RCC 7860 (cell line): Measurements from ENCODE around the gene MEF2C.

Experiments
- DNase-seq: peaks from one replicate; pipeline ENCODE4 v3.0.0-alpha.2; 2015; ENCODE audit warnings: low spot score
- FAIRE-seq: peaks from 2 replicates; lab custom pipeline; 2012; peaks lifted over from hg19 to GRCh38; lab: Jason Lieb, UNC

Gene MEF2C

DNA sequence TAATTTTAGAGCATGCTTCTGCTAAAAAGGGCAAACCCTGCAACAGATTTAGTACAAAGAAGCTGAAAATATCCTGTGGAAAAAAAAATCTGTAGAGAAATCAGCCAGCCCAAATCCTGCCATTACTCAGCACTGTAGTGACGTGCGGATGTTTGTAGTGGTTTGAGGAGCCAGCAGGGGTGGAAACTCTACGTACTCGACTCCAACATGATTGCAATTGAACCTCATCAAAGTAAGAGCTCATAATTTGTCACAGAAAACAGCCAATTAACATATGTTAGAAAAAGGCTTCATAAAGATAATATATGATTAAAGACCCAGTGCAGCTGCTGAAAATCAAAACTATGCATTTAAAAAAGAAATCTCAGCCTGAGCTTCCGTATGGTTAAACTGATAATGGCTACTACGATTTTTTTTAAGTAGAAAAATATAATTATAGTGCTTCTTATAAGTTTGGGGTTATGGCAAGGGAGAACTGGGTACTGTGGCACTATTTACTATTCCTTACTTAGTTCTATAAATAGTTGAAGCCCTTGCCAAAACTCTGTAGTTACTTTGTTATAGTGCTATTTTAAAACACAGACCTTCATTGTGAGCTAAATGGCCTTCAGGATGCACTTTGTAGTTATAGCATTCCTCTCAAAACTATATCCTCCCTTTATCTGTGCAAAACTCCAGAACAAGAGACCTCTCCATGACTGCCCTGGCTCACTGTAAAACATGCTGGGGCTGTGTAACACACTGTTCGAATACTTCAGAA lies 49.4 kb downstream of the MEF2C start:
- no peak for DNase-seq
- FAIRE-seq: no peak

DNA sequence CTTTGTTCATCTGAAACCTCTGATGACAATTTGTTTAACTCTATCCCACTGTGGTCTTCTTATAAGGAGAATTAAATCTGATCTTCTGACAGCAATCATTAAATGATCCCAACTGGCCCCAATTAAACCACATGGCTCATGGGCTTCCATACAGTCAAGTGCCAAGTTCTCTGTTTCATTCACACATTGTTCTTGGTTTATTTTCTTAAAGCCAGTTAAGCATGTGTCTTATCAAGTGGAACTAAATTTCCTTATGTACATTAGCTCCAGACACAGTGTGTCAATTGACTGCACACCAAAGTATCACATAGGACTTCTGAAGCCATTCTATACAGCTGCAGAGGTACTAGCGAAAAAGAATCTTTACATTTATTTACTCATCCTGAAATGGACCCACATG lies 51.2 kb downstream of the MEF2C start:
- FAIRE-seq: no peak
- no peak for DNase-seq

DNA sequence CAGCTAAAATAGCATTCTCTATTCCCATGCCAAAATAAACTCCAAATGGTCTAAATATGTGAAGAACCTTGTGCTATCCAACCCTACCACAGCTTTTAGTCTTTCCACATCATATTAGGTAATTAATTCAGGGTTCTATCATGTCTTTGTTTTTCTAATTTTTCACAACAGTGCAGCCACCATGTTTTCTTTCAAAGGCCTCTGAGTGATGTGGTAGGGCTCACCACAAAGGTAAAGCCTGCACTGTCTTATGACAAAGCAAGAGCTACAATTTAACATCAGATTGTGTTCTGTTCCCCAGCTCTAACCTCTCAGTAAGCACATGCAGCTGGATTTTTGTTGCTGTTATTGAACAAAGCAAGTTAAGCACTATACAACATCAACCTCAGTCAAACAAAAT lies 52.4 kb downstream of the MEF2C start:
- DNase-seq (no peak), FAIRE-seq (no peak)

DNA sequence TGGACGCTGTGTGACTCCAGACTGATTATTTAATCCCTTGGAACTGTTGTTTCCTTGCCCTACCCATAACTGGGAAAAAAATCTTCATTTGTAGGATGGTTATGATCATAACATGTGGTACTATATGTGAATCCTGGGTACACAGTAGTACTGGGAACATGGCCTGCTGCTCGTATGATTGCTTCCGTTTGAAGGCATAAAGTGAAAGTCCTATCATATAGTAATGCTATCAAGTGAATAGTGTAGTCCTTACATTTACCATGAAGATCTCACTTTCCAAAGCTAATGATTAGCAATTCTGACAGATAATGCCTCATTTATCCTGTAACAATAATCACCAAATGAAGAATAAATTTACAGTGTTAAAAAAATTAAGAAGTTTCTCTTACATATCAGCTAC lies 53.2 kb downstream of the MEF2C start:
- no peak for DNase-seq
- FAIRE-seq: no peak

DNA sequence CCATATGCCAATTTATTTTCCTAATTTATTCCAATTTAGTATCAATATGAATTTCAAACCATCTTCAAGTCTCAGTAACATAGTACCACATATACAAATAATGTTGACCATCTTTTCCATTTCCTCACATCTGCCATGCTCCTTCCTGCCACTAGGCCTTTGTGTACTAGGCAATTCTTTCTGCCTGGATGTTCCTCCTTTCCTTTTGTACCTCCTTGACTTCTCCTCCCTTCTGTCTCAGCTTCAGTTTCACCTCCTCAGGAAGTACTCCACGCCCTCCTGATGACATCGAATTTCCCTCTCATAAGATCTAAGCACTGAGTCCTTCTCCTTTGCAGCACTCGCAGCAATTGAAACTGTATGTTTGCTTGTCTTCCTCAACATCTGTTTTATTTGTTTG lies 53.9 kb downstream of the MEF2C start:
- no peak for FAIRE-seq
- DNase-seq: no peak

DNA sequence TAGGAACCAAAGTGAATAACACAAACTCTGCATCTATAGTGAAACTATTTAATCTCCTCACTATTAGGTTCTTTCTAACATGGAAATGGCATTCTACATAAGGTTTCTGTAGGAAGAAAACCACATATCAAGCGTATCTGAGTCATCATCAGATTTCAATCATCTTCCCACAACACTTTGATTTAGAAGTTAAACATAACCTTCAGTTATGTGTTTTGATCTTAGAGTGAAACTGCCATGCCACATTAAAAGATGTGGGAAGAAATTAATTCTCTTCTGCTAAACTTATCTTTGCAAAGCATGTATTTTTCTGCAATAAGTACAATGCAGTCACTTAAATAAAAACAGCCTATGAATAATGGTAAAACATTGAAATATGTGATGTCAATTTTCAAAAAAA lies 55.0 kb downstream of the MEF2C start:
- FAIRE-seq (no peak), DNase-seq (no peak)

DNA sequence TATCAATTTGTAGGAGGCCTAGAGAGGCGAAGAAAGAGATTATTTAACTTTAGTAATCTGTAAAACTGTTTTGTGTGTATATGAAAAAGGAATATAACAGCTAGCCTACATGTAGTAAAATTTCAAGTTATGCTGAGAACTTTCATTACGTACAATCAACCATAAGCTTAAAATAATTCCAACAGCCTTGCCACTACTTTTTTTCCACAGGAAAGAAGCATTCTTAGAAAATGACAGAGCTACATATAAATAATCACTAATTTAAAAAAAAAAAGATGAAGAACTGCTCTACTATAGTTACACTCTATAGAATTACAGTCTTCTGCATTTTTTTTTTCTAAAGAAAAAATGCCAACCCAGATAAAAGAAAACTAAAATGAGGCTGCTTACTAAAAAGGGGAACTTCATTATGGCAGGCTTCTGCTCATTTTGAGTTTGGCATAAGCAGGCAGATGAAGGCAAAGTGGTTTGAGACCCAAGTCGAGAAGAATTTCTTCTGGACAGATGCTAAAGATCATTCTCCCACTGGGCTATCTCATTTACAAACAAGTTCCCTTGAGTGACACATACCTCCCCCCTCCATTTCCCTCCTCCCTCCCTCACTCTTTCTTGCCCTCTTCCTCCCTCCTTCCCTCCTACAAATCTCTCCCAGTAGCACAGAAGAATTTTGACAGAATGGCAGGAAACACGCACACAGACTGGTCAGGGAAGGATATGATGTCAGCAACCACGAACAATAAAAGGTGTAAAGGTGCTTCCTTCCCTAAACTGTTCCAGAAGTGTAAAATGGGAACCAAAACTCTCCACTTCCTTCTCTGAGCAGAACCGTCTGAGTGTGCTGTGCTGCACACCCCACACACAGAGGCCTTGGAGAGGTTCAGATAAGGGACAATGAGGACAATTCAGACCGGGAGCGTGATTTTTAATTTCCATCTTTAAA lies 56.1 kb downstream of the MEF2C start:
- FAIRE-seq (no peak), DNase-seq (peak; percentile 4)

DNA sequence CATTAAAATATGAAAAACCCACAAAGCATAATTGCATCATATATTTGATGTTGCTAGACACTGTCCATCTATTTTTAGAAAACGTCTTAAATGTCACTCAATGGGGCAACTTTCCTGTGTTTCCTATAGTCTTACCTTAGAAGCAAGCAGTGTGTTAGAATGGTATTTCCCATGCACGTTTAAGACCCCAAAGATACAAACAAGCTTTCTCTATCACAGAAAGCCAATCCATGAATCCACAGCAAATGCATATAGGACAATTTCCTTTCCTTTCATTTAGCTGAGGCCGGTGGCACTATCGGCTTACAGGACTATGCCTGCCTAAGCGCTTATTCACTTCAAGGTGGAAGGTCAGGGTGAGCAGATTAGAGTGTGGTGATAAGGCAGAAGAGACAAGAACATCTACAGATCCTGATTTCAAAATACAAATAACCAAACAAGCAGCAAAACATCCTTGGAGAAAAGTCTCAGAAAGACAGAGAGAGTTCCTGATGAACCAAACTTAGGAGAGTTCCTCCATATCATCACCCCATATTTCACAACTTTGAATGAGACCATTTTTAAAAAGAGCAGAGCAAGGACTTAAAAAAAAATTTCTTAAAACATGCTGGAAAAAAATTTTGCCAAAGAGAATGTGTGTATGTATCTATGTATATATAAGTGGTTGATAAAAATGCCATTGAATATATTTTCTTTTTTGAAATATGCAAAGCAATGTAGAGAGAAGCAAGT lies 57.2 kb downstream of the MEF2C start:
- no peak for FAIRE-seq

DNA sequence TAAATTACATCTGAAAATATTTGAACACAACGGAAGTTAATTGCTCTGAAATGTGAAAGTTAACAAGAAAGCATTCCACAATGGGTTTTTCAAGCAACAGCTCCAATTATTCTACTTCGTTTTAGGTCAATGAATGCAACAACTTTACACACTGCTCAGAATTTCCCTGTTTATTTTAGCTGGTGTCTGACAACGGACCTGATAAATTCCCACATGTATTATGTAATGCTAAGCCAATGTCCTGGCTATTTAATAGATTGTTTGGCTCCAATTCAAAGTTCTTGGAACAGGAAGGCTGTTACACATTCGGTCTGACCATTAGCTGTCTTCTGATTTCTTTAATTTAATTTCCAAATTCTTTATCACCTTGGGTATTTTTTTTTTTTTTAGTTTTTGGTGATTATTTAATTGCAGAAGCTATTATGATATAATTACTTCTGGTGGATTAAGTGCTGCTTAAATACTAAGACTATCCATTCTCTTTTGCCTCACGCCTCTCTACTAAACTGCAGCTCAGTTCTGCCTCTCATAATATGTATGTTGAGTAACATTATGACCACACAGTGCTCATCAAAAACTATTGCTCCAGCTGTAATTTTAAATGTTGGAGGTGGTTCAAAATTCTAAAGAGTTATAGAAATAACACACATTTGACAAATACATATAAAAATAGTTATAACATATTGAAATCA lies 57.9 kb downstream of the MEF2C start:
- FAIRE-seq (no peak), DNase-seq (no peak)

More for the DNA sequence above, 57.2 kb downstream of the MEF2C start:
- DNase-seq: no peak

DNA sequence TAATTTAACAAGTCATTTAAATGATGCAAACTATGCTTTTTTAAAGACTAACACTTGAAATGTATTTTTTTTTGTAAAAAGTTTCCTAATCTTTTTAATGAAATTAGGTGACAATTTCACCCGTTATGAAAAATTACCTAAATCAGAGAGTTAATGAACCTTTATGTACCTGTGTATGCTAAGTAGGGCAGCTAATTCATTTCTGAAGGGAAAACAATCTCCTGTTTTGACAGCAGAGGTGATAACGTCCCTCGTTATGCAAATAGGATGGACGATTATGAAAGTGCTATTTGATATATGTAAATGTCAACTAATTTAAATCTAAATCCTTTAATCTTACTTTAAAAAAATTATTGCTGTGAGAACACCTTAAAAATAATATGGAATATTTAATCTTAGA lies 58.8 kb downstream of the MEF2C start:
- FAIRE-seq (no peak), DNase-seq (no peak)

DNA sequence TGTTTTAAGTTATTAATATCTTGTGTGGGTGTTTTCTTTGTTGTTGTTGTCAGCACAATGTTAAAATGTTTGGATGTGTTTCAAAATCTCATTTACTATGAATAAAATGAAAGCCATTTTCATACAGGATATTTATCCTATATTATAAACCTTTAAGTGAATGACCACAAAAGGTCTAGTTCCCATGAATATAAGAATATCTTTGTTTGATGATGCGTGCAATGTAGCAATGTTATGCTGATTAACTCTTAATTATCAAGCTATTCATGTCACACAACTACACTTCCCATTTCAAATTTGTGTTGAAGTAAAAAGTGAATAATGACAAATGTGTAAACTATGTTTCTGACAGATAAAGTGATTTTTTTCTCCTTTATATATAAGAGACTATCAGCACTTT lies 59.8 kb downstream of the MEF2C start:
- DNase-seq (no peak), FAIRE-seq (no peak)

DNA sequence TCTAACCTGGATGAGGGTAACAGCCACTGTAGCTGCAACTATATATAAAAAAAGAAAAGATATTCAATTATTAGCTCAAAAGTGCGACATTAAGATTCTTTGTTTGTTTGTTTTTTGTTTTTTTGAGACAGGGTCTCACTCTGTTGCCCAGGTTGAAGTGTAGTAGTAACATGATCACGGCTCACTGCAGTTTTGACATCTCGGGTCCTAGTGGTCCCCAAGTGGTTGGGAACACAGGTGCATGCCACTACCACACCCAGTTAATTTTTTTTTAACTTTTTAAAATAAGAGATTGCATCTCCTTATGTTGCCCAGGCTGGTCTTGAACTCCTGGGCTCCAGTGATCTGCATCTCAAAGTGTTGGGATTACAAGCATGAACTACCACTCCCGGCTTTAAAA lies 61.8 kb downstream of the MEF2C start:
- DNase-seq: no peak
- no peak for FAIRE-seq

DNA sequence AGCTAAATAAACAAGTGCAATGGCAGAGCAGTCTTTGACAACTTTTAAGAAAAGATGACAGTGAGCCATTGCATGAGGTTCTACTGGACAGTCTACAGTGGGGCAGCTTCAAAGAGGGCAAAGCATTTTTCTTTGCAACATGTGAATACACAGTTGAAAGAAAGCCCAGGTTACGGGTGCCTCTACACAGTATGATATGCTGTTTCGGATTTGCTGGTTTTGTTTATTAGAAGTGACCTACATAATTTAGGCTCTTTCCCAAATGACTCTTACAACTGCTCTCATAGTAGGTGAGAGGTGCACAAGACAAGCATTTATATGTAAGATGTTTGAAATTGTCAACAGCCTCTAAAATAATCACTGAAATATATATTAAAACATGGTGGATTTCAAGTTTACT lies 62.4 kb downstream of the MEF2C start:
- no peak for FAIRE-seq
- no peak for DNase-seq

DNA sequence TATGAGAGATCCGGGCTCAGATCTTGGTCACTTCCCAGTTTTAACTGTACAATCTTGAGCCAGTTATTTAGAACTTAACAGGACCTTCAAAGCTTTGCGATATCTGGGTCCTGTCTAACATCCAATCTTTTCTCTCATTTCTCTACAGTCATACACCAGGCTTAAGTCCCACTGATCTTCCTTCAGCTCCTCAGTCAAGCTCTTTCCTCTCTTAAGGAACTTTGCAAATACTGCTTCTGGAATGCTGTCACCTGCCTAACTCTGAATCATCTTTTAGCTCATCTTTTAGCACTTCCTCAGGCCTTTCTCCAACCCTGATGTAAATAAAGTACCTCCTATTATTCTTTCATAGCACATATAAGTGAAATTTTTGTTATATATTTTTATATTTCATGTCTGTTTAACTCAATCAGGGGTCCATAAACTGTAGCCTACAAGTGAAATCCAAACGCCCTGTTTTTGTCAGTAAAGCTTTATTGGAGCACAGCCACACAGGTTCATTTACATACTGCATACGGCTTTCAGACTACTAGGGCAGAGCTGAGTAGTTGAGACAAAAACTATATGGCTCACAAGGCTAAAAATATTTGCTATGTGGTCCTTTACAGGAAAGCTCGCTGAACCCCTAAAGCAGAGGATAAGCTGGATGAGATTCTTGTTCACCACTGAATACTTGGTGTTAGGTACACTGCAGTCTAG lies 63.5 kb downstream of the MEF2C start:
- DNase-seq (no peak), FAIRE-seq (no peak)

DNA sequence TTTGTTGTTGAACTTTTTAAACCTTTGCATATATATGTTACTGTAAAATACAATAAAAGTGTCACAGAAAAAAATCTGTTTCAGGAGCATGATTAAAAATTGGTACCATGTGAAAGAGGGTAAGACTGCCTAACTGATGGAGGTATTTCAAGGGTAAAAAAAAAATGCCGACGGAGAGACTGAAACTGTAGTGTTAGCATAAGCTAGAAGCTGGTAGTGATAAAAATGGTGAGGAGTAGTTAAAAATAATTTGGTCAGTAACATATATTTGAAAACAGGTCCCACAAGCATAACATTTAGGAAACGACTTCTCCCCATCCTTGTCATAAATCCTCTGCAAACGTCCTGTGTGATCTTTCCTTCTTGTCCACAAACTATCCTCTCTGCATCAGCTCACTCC lies 64.7 kb downstream of the MEF2C start:
- DNase-seq (no peak), FAIRE-seq (no peak)

DNA sequence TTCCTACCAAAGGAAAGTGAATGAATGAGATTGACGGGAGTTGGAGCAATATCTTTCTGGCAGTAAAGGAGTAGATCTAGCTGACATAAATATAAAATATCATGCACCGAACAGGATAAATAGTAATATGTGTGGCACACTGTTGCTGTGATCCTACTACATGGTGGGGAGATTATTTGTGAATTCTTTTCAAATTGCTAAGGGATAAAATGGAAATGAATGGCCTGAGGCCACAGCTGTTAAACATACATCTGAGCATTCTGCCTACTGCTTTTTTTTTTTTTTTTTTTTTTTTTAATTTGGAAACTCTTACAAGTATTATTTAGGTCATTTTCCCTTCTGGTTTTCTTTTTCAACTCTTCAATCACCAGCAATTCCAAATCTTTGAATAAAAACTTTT lies 66.8 kb downstream of the MEF2C start:
- FAIRE-seq (no peak), DNase-seq (no peak)

DNA sequence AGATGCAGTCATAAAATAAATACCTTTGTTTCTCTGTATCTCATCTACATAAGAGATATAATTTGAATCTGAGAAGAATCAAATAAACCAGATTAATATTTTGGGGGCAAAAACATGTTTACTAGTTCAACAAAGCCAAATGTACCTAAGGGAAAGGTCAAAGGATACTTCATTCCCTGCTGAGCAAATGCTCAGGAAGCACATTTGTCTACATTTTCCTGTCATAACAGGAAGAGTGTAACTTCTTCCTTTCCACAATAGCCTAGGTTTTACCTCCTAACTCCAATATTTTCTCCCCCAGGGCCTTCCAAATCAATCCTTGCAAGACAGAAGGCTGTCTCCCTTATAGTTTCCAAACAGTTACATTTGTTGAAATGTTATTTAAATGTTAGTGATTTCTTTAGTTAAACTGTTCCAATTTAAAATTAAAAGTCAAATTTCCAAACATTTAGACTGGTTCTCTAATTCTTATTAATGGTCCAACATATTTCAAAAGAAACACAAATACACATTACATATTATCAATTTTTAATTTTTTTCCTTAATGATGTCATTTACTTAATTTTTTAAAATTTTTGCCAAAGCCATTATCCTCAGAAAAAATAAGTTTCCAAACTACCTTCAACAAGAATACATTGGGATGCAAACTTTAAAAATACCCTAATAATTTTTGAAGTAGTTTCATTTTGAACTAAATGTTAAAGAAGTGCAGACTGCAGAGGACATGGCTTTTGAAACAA lies 67.8 kb downstream of the MEF2C start:
- no peak for FAIRE-seq
- DNase-seq: no peak

DNA sequence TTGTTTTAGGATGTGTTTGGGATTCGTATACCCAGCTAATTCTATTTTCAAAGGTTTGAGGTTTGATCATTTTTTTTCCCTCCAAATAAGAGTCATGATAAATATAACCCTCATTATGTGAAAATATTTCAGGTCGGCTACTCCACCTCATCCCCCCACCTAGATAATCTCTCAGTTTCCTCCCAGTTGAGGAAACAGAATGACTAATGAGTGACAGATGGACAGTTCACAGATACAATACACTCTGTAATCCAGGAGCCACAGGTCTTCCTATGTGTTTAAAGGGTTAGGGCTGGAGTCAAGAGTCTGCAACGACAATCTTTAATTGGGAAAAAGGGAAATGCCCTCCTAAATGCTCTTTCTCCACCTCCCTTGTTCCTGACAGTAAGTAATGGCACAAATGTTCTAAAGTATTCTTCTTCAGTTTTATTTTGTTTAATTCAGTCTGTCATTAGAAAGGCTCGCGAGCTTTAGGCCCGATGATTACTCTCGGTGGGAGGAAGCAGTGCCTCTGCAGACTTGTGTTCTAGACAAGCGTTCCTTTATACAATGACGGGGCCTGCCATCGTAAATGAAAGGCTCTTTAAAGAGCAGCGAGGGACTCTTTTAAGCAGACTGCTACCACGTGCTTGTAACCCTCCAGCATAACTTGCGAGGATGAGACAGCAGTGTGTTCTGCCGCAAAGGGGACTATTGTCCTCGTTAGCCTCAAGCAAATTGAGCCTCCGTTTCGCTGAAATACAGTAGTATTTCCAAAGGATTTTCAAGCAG lies 69.0 kb downstream of the MEF2C start:
- FAIRE-seq (no peak), DNase-seq (no peak)

DNA sequence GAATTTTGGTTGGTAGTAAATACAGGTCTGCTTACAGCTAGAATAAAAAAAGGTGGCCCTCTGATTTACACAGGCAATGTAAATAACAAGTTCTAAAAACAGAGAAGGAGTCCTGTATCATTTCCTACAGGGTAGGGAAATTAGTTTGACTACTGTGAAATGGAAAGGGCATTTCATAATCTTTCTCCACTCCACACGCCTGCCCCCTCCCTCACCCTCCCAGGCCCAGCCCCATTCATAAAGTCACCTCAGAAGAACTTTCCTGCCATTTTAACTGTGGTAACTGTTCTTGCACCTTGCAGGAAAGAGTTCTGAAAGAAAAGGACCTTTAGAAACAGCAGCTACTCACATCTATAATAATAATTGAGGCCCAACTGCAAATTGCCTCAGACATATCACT lies 69.7 kb downstream of the MEF2C start:
- DNase-seq (no peak), FAIRE-seq (no peak)
